ENCODE data around the gene MBIP. TPM values are rescaled to one million over a fixed set of nuclear protein-coding genes. Genes with fewer than 3 reads are reported as not detected.

MBIP gene
- total RNA-seq, 1 donor from 2014 or later = 22.3 TPM

GRCh38 chr14:36271939-36272907 lies 48.2 kb downstream of the MBIP start:
- DNase-seq (ENCODE audit: low read depth) (peak; percentile 0), FAIRE-seq (no peak)
- no peak overlapping the region for H3K27ac Mint-ChIP-seq (ENCODE audit: unreplicated experiment)
- H3K9me3 ChIP-seq (ENCODE audit: insufficient read depth, low read depth, low read length) = no peaks in the 10 kb centered on the region
- TF ChIP-seq EZH2 (IDR thresholded peaks at IDR 0.05; ENCODE audit: insufficient read depth, low read length) = peak; percentile 78
- TF ChIP-seq, protein P1, sequence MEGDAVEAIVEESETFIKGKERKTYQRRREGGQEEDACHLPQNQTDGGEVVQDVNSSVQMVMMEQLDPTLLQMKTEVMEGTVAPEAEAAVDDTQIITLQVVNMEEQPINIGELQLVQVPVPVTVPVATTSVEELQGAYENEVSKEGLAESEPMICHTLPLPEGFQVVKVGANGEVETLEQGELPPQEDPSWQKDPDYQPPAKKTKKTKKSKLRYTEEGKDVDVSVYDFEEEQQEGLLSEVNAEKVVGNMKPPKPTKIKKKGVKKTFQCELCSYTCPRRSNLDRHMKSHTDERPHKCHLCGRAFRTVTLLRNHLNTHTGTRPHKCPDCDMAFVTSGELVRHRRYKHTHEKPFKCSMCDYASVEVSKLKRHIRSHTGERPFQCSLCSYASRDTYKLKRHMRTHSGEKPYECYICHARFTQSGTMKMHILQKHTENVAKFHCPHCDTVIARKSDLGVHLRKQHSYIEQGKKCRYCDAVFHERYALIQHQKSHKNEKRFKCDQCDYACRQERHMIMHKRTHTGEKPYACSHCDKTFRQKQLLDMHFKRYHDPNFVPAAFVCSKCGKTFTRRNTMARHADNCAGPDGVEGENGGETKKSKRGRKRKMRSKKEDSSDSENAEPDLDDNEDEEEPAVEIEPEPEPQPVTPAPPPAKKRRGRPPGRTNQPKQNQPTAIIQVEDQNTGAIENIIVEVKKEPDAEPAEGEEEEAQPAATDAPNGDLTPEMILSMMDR (IDR thresholded peaks at IDR 0.05; ENCODE audit: insufficient read depth, low read depth, low read length) = no peak
- H3K9ac ChIP-seq (ENCODE audit: low read length) = no peak overlapping the region
- no peaks in the 10 kb centered on the region for H3K36me3 ChIP-seq (ENCODE audit: insufficient read depth, low read length)
- no peaks in the 10 kb centered on the region for H3K4me1 Mint-ChIP-seq (ENCODE audit: low read depth, unreplicated experiment)
- H3K36me3 Mint-ChIP-seq (ENCODE audit: low read depth, unreplicated experiment) = peaks cover 2% of the 10 kb centered on the region
- H3K4me1 ChIP-seq (ENCODE audit: insufficient read depth, low read length) = peaks cover 4% of the 10 kb centered on the region
- no peak overlapping the region for H3K27ac ChIP-seq (ENCODE audit: low read depth, low read length)
- H3K4me3 ChIP-seq (ENCODE audit: insufficient read depth, low read depth, low read length) = peak overlapping the region; percentile 45
- peaks cover 40% of the 10 kb centered on the region for H3K27me3 ChIP-seq (ENCODE audit: insufficient read depth, low read length)
- H4K20me1 ChIP-seq (ENCODE audit: insufficient read depth, low read length) = no peaks in the 10 kb centered on the region
- peak overlapping the region; percentile 93 for H3K4me2 ChIP-seq (ENCODE audit: low read length)
- peak overlapping the region; percentile 92 for H2AFZ ChIP-seq (ENCODE audit: low read depth, low read length)
- peaks cover 50% of the 10 kb centered on the region for H3K27me3 Mint-ChIP-seq (ENCODE audit: low read depth, unreplicated experiment)
- H3K79me2 ChIP-seq (ENCODE audit: insufficient read depth, low read length) = no peaks in the 10 kb centered on the region
- H3K9me3 Mint-ChIP-seq (ENCODE audit: unreplicated experiment) = no peaks in the 10 kb centered on the region
- peak overlapping the region; percentile 79 for H3K4me3 Mint-ChIP-seq (ENCODE audit: unreplicated experiment)

DNA sequence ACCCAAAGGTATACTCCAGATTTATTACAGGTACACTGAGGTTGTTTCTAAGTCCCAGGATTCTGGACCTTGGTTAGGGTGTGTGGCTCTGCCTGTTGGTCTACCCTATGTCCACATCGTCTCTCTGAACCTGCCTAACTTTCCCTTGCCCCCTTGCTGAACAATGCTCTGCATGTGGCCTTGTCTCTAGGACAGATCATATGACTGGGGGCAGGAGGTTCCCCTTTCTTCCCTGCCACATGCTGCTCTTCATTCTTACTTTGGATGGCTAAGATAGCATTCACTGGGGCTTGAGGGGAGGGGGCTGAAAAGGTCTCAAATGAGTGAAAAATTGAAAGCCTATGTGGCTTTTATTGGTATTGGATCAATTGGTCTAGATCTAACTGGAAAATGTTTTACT lies 49.2 kb downstream of the MBIP start:
- no peak overlapping the region for H3K27ac Mint-ChIP-seq (ENCODE audit: unreplicated experiment)
- H3K4me3 ChIP-seq (ENCODE audit: insufficient read depth, low read depth, low read length) = no peak overlapping the region
- no peak overlapping the region for H3K4me3 Mint-ChIP-seq (ENCODE audit: unreplicated experiment)

More for the DNA sequence above, 49.2 kb downstream of the MBIP start:
- no peaks in the 10 kb centered on the region for H3K79me2 ChIP-seq (ENCODE audit: insufficient read depth, low read length)
- H3K27me3 Mint-ChIP-seq (ENCODE audit: low read depth, unreplicated experiment) = peaks cover 47% of the 10 kb centered on the region
- no peak for FAIRE-seq
- H3K9me3 ChIP-seq (ENCODE audit: insufficient read depth, low read depth, low read length) = no peaks in the 10 kb centered on the region
- H3K36me3 Mint-ChIP-seq (ENCODE audit: low read depth, unreplicated experiment) = peaks cover 2% of the 10 kb centered on the region
- no peak overlapping the region for H3K4me2 ChIP-seq (ENCODE audit: low read length)
- no peaks in the 10 kb centered on the region for H3K9me3 Mint-ChIP-seq (ENCODE audit: unreplicated experiment)
- peaks cover 38% of the 10 kb centered on the region for H3K27me3 ChIP-seq (ENCODE audit: insufficient read depth, low read length)
- H2AFZ ChIP-seq (ENCODE audit: low read depth, low read length) = no peak overlapping the region
- TF ChIP-seq EZH2 (IDR thresholded peaks at IDR 0.05; ENCODE audit: insufficient read depth, low read length) = no peak
- TF ChIP-seq, protein P1 (IDR thresholded peaks at IDR 0.05; ENCODE audit: insufficient read depth, low read depth, low read length) = no peak
- no peak overlapping the region for H3K27ac ChIP-seq (ENCODE audit: low read depth, low read length)
- H3K9ac ChIP-seq (ENCODE audit: low read length) = no peak overlapping the region
- H3K36me3 ChIP-seq (ENCODE audit: insufficient read depth, low read length) = no peaks in the 10 kb centered on the region
- DNase-seq (ENCODE audit: low read depth) = no peak
- no peaks in the 10 kb centered on the region for H3K4me1 Mint-ChIP-seq (ENCODE audit: low read depth, unreplicated experiment)
- no peaks in the 10 kb centered on the region for H4K20me1 ChIP-seq (ENCODE audit: insufficient read depth, low read length)
- peaks cover 4% of the 10 kb centered on the region for H3K4me1 ChIP-seq (ENCODE audit: insufficient read depth, low read length)

Data from astrocyte (in vitro differentiated cells and primary cell).